Mammary epithelial cell (primary cell): ENCODE measurements around the gene OLFML2B.

Experiments
- CTCF ChIP-seq, 2 donors: IDR thresholded peaks in 1 of 2; conservative IDR thresholded peaks in 1 of 2; 2 replicates each; pipeline ENCODE4 v1.5.1; 2011 to 2012; ENCODE audit warnings: inconsistent platforms in 2 of 2, low read length in 2 of 2, mild to moderate bottlenecking in 2 of 2, control low read depth in 1 of 2, low read depth in 1 of 2; ENCODE audit not compliant: insufficient read depth in 1 of 2; ENCODE audit errors: extremely low read depth in 1 of 2
- EZH2 ChIP-seq: IDR thresholded peaks from 2 replicates; pipeline ENCODE4 v1.6.1; 2012; ENCODE audit warnings: low read length, inconsistent platforms, borderline replicate concordance

GRCh38 chr1:161943737-161944136 is 79.9 kb downstream of the OLFML2B start:
- TF ChIP-seq CTCF (conservative IDR thresholded peaks at IDR 0.05 in 1 of 2, IDR thresholded peaks at IDR 0.05 in 1 of 2; ENCODE audit: extremely low read depth in 1 of 2, insufficient read depth in 1 of 2, low read depth in 1 of 2, low read length in 2 of 2): no peak
- no peak for TF ChIP-seq EZH2
